KMS-11 (cell line): ENCODE measurements around the gene HYI.

Experiments
- H2AFZ ChIP-seq: fragments of 200-600 bp; sonication (generic); 2 replicates; pipeline ENCODE4 v1.6.1; 2016; ENCODE audit warnings: antibody characterized with exemption, mixed run types, low read depth
- H3K27ac ChIP-seq: fragments of 200-600 bp; sonication (generic); 2 replicates; pipeline ENCODE4 v1.6.1; 2016; ENCODE audit warnings: mild to moderate bottlenecking, mixed run types
- H3K27me3 ChIP-seq: fragments of 200-600 bp; sonication (generic); 2 replicates; pipeline ENCODE4 v1.6.1; 2017; ENCODE audit warnings: mild to moderate bottlenecking, low read depth, mixed run types, moderate library complexity; ENCODE audit not compliant: insufficient read depth
- H3K36me3 ChIP-seq: fragments of 200-600 bp; sonication (generic); 2 replicates; pipeline ENCODE4 v1.6.1; 2017; ENCODE audit warnings: mild to moderate bottlenecking, mixed run types; ENCODE audit not compliant: insufficient read depth
- H3K4me1 ChIP-seq: fragments of 200-600 bp; sonication (generic); 2 replicates; pipeline ENCODE4 v1.6.1; 2016; ENCODE audit warnings: mild to moderate bottlenecking, low read depth, mixed run types; ENCODE audit not compliant: poor library complexity, severe bottlenecking
- H3K4me2 ChIP-seq: fragments of 200-600 bp; sonication (generic); 2 replicates; pipeline ENCODE4 v1.7.0; 2016; ENCODE audit warnings: mild to moderate bottlenecking, mixed run types
- H3K4me3 ChIP-seq: fragments of 200-600 bp; sonication (generic); IDR thresholded peaks from 2 replicates; pipeline ENCODE4 v1.6.1; 2017; ENCODE audit warnings: low read depth, low read length, mixed read lengths; ENCODE audit not compliant: insufficient read depth
- H3K79me2 ChIP-seq: fragments of 200-600 bp; sonication (generic); 2 replicates; pipeline ENCODE4 v1.6.1; 2016; ENCODE audit warnings: low read depth, mixed run types; ENCODE audit not compliant: insufficient read depth
- H3K9ac ChIP-seq: fragments of 200-600 bp; sonication (generic); 2 replicates; pipeline ENCODE4 v1.6.1; 2016; ENCODE audit warnings: mild to moderate bottlenecking, mixed run types
- H4K20me1 ChIP-seq: fragments of 200-600 bp; sonication (generic); 2 replicates; pipeline ENCODE4 v1.6.1; 2016; ENCODE audit warnings: mild to moderate bottlenecking, mixed run types; ENCODE audit not compliant: insufficient read depth
- TF ChIP-seq, protein P1 (sequence below): fragments of 200-600 bp; sonication (generic); conservative IDR thresholded peaks from 2 replicates; pipeline ENCODE4 v1.6.1; 2017; ENCODE audit warnings: low read depth, mild to moderate bottlenecking, antibody characterized with exemption, low read length, moderate library complexity, mixed read lengths

Gene HYI

DNA sequence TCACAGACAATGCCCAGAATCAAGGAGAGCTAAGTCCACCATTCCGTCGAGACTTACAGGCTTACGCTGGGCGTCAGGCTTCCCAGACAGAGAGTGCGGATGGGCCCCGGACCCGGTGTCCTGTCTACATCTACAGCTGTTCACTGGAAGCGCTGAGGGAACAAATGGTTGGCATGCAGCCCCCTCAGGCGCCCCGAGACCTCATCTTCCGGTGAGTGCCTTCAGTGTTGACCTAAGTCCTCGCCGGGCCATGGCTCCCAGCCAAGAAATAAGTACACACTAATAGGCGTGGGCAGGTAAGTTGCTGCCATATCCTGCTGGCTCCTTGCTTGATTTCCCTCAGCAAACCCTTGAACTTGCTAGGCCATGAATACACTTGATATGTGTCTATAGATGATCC is 26.2 kb downstream of the HYI start:
- H3K9ac ChIP-seq = no peak overlapping the region
- H3K4me3 ChIP-seq = no peak overlapping the region
- no peaks in the 10 kb centered on the region for H3K27me3 ChIP-seq
- no peaks in the 10 kb centered on the region for H3K36me3 ChIP-seq
- TF ChIP-seq, protein P1, sequence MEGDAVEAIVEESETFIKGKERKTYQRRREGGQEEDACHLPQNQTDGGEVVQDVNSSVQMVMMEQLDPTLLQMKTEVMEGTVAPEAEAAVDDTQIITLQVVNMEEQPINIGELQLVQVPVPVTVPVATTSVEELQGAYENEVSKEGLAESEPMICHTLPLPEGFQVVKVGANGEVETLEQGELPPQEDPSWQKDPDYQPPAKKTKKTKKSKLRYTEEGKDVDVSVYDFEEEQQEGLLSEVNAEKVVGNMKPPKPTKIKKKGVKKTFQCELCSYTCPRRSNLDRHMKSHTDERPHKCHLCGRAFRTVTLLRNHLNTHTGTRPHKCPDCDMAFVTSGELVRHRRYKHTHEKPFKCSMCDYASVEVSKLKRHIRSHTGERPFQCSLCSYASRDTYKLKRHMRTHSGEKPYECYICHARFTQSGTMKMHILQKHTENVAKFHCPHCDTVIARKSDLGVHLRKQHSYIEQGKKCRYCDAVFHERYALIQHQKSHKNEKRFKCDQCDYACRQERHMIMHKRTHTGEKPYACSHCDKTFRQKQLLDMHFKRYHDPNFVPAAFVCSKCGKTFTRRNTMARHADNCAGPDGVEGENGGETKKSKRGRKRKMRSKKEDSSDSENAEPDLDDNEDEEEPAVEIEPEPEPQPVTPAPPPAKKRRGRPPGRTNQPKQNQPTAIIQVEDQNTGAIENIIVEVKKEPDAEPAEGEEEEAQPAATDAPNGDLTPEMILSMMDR = no peak
- no peaks in the 10 kb centered on the region for H3K4me1 ChIP-seq
- H3K79me2 ChIP-seq = no peaks in the 10 kb centered on the region
- no peaks in the 10 kb centered on the region for H4K20me1 ChIP-seq
- no peak overlapping the region for H2AFZ ChIP-seq
- H3K27ac ChIP-seq = no peak overlapping the region
- no peak overlapping the region for H3K4me2 ChIP-seq

DNA sequence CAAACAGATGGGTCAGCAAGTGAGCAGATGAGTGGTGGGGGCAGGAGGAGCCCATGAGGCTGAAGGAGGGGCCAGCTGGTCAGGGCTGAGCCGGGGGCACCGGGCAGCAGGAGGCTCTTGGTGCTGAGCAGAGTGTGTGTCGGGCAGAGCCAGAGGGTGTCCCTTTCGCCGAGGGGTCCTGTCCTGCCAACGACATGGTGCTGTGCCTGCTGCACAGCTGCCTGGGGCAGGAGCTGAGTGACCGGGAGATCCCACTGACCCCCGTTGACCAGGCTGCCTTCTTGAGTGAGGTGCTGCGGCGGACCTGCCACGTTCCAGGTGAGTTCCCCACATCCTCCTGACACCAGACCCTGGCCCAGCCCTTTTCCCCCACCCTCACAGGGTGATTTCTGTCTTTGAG is 27.5 kb downstream of the HYI start:
- Histone ChIP-seq H3K27ac (no peak overlapping the region), H3K36me3 (no peaks in the 10 kb centered on the region), H3K27me3 (no peaks in the 10 kb centered on the region), H3K4me3 (no peak overlapping the region), H3K9ac (no peak overlapping the region), H3K4me2 (no peak overlapping the region), H3K79me2 (no peaks in the 10 kb centered on the region), H4K20me1 (no peaks in the 10 kb centered on the region), H2AFZ (no peak overlapping the region), H3K4me1 (no peaks in the 10 kb centered on the region)
- TF ChIP-seq, protein P1 = no peak

DNA sequence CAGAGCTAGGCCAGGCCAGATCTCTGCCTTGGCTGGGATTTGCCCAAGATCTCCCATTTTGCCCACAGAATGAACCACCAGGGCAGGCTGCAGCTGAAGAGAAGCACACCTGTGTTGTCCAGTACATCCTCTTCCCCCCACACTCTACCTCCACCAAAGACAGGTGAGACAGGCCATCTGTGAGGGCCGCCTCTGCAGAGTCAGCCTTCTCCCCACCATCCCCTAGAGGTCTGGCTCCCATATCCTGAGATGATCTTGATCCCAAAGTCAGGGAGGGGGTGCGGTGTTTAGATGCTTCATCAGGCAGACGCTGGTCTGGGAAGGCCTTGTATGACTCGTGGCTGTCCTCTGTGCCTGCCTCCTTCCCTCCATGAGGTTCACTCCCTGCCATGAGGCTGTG is 28.7 kb downstream of the HYI start:
- TF ChIP-seq, protein P1 = no peak
- H3K9ac ChIP-seq = no peak overlapping the region
- H3K4me2 ChIP-seq = no peak overlapping the region
- no peak overlapping the region for H3K4me3 ChIP-seq
- no peak overlapping the region for H2AFZ ChIP-seq
- H3K4me1 ChIP-seq = no peaks in the 10 kb centered on the region
- no peaks in the 10 kb centered on the region for H3K36me3 ChIP-seq
- no peak overlapping the region for H3K27ac ChIP-seq
- H3K27me3 ChIP-seq = no peaks in the 10 kb centered on the region
- H4K20me1 ChIP-seq = no peaks in the 10 kb centered on the region
- no peaks in the 10 kb centered on the region for H3K79me2 ChIP-seq

DNA sequence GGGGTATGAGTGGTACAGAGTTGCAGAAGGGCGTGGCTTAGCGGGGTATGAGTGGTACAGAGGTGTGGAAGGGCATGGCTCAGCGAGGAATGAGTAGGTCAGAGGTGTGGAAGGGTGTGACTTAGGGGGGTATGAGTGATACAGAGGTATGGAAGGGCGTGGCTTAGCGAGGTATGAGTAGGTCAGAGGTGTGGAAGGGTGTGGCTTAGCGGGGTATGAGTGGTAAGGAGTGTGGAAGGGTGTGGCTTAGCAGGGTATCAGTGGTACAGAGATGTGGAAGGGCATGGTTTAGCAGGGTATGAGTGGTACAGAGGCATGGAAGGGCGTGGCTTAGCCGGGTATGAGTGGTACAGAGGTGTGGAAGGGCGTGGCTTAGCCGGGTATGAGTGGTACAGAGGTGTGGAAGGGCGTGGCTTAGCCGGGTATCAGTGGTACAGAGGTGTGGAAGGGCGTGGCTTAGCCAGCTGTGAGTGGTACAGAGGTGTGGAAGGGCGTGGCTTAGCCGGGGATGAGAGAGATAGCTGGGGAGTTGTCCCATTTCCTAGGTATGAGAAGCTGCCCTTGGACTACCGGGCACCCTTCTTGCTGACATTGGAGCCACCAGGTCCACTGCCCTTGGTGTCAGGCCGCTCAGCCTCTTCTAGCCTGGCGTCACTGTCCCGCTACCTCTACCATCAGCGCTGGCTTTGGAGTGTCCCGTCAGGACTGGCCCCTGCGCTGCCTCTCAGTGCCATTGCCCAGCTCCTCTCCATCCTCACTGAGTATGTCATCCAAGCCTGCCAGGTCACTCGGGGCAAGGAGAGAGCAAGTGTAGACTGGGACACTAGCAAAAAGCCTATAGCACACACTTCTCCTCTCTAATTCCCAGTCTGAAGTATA is 29.8 kb downstream of the HYI start:
- no peaks in the 10 kb centered on the region for H3K36me3 ChIP-seq
- no peaks in the 10 kb centered on the region for H3K27me3 ChIP-seq
- H3K79me2 ChIP-seq = no peaks in the 10 kb centered on the region
- H3K4me3 ChIP-seq = no peak overlapping the region
- no peaks in the 10 kb centered on the region for H3K4me1 ChIP-seq
- no peak overlapping the region for H3K9ac ChIP-seq
- no peaks in the 10 kb centered on the region for H4K20me1 ChIP-seq
- no peak overlapping the region for H3K4me2 ChIP-seq
- H2AFZ ChIP-seq = no peak overlapping the region
- H3K27ac ChIP-seq = no peak overlapping the region
- TF ChIP-seq, protein P1 = no peak
